Testis (tissue), 3 donors: ENCODE data around the gene PACSIN2. TPM values are rescaled to one million over a fixed set of nuclear protein-coding genes. Genes with fewer than 3 reads are reported as not detected.

Source experiments
- DNase-seq: peaks from one replicate; pipeline ENCODE4 v3.0.0-alpha.2; 2019
- H3K27ac ChIP-seq, 2 donors: fragments of 200-600 bp; sonication (generic); one replicate each; pipeline ENCODE4 v1.5.1; 2019
- H3K27me3 ChIP-seq: fragments of 200-600 bp; sonication (generic); one replicate; pipeline ENCODE4 v1.5.1; 2019
- H3K36me3 ChIP-seq: fragments of 200-600 bp; sonication (generic); one replicate; pipeline ENCODE4 v1.5.1; 2017; ENCODE audit warnings: low read depth; ENCODE audit errors: missing control alignments
- H3K4me1 ChIP-seq: fragments of 200-600 bp; sonication (generic); one replicate; pipeline ENCODE4 v1.5.1; 2019
- H3K4me3 ChIP-seq, 2 donors: fragments of 200-600 bp; sonication (generic); one replicate each; pipeline ENCODE4 v1.5.1; 2017 to 2019
- H3K9me3 ChIP-seq: fragments of 200-600 bp; sonication (generic); one replicate; pipeline ENCODE4 v1.5.1; 2017
- POLR2A ChIP-seq: fragments of 450-650 bp; IDR thresholded peaks from one replicate; pipeline ENCODE4 v1.6.1; 2017; ENCODE audit warnings: antibody characterized with exemption, mild to moderate bottlenecking, moderate library complexity
- WGBS, 2 donors: methylation state at CpG; one replicate each; pipeline ENCODE4 v1.1.5; 2018; 5-methylcytosine and 5-hydroxymethylcytosine counted together
- intact Hi-C: fragments of 100-400 bp; cut with DNase I; formaldehyde crosslinking; loops from one replicate; pipeline ENCODE4 v1.15.1; 2023; ENCODE audit warnings: low total_unique reads
- polyA plus RNA-seq: library from polyadenylated mRNA; stranded (reverse); fragments of 350-450 nt; fragmentation: Illumina TruSeq; extraction: RNeasy Lipid Tissue Mini Kit (QIAGEN cat#74804); gene quantifications from one replicate; pipeline ENCODE4 v1.2.3, GENCODE V29; 2014; ENCODE audit warnings: low read depth, low replicate concordance; ENCODE audit not compliant: insufficient read depth
- total RNA-seq, 2 donors: library from RNA; depleted of rRNA; stranded (reverse); fragments of >200 nt; gene quantifications; one replicate each; pipeline ENCODE4 v1.2.3, GENCODE V29; 2016
- TF ChIP-seq, protein P1 (sequence below), 3 experiments: fragments of 450-650 bp in 2 of 3; fragments of 200-600 bp in 1 of 3; sonication (generic) in 1 of 3; IDR thresholded peaks; one replicate each; pipeline ENCODE4 v1.5.1; 2016 to 2019; ENCODE audit warnings: antibody characterized with exemption in 3 of 3, mild to moderate bottlenecking in 2 of 3, moderate library complexity in 1 of 3

The PACSIN2 gene
- total and polyA plus RNA-seq, 3 donors from 2014 or later, result 43.5 to 45.6 (median 43.6) TPM

DNA sequence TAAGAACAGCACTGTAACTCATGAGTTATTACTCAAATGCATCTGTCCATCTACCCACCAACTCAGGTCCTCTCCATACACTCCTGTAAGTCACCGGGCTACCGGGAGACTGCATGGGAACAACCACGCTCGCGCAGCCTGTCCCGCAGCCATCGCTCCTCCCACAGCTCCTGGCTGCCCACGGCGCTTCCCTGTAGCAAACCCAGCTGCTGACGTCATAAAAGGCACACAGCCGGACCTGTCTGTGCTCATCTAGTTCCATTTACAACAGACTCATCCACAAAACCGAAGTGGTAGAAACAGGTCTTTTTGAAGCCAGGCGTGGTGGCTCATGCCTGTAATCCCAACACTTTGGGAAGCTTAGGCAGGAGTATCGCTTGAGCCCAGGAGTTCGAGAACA lies 23.4 kb upstream of the PACSIN2 start:
- WGBS, 2 donors, result 94 to 95% methylated on average over 15 of the region's 15 CpGs
- intact Hi-C loops, result no loop called here

DNA sequence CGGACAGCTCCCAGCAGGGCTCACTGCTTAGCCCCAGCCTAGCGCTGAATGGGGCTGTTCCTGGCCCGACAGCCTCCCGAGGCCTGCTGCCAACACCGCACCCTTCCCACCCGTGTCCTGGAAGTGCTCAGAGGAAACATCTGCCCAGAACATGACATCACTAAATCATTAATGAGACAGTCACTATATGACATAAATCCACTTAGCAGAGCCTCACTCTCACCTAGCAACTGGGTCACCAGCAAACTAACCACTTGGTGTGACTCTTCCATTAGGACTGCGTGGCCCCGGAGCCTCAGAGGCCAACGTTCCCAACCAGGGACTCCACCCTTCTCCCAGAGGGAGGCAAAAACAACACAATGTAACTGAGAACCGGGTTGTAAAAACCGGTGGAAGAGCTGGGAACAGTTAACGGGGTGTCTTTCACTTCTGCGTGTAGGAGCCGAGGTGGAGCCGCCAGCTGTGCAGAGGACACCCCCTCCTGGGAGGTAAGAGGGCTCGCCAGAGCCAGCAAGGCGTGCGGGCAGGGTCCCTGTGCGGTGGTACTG lies 21.4 kb upstream of the PACSIN2 start:
- 41 to 47% methylated on average over 16 to 19 of the region's 19 CpGs for WGBS, 2 donors

More for the DNA sequence above, 23.4 kb upstream of the PACSIN2 start:
- no peaks in the 10 kb centered on the region for H3K9me3 ChIP-seq
- TF ChIP-seq, protein P1, sequence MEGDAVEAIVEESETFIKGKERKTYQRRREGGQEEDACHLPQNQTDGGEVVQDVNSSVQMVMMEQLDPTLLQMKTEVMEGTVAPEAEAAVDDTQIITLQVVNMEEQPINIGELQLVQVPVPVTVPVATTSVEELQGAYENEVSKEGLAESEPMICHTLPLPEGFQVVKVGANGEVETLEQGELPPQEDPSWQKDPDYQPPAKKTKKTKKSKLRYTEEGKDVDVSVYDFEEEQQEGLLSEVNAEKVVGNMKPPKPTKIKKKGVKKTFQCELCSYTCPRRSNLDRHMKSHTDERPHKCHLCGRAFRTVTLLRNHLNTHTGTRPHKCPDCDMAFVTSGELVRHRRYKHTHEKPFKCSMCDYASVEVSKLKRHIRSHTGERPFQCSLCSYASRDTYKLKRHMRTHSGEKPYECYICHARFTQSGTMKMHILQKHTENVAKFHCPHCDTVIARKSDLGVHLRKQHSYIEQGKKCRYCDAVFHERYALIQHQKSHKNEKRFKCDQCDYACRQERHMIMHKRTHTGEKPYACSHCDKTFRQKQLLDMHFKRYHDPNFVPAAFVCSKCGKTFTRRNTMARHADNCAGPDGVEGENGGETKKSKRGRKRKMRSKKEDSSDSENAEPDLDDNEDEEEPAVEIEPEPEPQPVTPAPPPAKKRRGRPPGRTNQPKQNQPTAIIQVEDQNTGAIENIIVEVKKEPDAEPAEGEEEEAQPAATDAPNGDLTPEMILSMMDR (IDR thresholded peaks at IDR 0.05), result no peak
- TF ChIP-seq POLR2A, result no peak
- no peak for DNase-seq
- no peak overlapping the region for H3K27ac ChIP-seq
- no peaks in the 10 kb centered on the region for H3K4me1 ChIP-seq
- no peaks in the 10 kb centered on the region for H3K27me3 ChIP-seq
- no peaks in the 10 kb centered on the region for H3K36me3 ChIP-seq
- no peak overlapping the region for H3K4me3 ChIP-seq

DNA sequence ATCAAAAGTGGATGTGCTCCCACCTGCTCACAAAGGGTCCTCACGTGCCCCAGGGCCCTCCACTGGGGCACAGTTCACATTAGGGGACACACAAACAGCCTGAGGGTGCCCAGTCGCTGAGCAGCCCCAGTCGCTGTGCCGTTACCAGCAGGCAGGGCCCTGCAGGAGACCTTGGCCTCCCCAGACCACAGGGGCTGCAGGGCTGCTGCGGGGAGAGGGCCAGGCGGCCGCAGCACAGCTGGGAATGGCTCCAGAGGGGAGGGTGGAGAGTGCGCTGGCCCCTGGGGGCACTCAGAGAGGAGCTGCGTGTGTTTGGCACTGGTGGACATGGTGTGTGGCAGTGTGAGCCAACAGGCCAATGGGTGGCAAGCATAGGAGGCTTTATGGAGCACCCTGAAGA lies 20.3 kb upstream of the PACSIN2 start:
- Histone ChIP-seq H3K36me3 (no peaks in the 10 kb centered on the region), H3K4me3 (no peak overlapping the region), H3K27ac (no peak overlapping the region), H3K27me3 (no peaks in the 10 kb centered on the region), H3K9me3 (no peaks in the 10 kb centered on the region), H3K4me1 (no peaks in the 10 kb centered on the region)
- 88 to 90% methylated on average over 5 to 9 of the region's 9 CpGs for WGBS, 2 donors
- intact Hi-C loops, result no loop called here
- DNase-seq, result no peak
- TF ChIP-seq, protein P1 (IDR thresholded peaks at IDR 0.05), result no peak
- TF ChIP-seq POLR2A, result no peak

More for the DNA sequence above, 21.4 kb upstream of the PACSIN2 start:
- intact Hi-C loops, result no loop called here
- H3K4me3 ChIP-seq, result no peak overlapping the region
- no peaks in the 10 kb centered on the region for H3K9me3 ChIP-seq
- H3K27me3 ChIP-seq, result no peaks in the 10 kb centered on the region
- H3K36me3 ChIP-seq, result no peaks in the 10 kb centered on the region
- DNase-seq, result peak; percentile 33
- no peaks in the 10 kb centered on the region for H3K4me1 ChIP-seq
- TF ChIP-seq, protein P1 (IDR thresholded peaks at IDR 0.05), result no peak
- TF ChIP-seq POLR2A, result no peak
- H3K27ac ChIP-seq, result peak overlapping the region in 1 of 2 donors; percentile 36

DNA sequence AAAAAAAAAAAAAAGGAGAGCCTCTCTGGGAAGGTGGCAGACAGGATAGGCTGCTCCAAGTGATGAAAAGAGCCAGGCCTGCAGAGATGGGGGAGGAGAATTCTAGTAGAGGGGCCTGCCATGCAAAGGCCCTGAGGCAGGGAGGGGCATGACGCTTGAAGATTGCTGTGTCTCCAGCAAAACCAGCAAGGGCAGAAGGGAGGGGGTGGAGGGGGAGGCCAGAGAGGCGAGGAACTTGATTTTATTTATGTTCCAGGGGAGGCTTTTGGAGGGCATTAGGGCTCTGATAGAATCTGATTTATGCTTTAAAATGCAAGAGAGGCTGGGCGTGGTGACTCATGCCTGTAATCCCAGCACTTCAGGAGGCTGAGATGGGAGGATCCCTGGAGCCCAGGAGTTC lies 16.7 kb upstream of the PACSIN2 start:
- 63 to 100% methylated on average over 3 of the region's 3 CpGs for WGBS, 2 donors
- intact Hi-C loops, result no loop called here
- H3K9me3 ChIP-seq, result no peaks in the 10 kb centered on the region
- H3K4me3 ChIP-seq, result no peak overlapping the region
- H3K27ac ChIP-seq, result no peak overlapping the region
- no peaks in the 10 kb centered on the region for H3K36me3 ChIP-seq
- TF ChIP-seq, protein P1 (IDR thresholded peaks at IDR 0.05), result no peak
- no peak for TF ChIP-seq POLR2A
- DNase-seq, result no peak
- no peaks in the 10 kb centered on the region for H3K4me1 ChIP-seq
- H3K27me3 ChIP-seq, result no peaks in the 10 kb centered on the region

DNA sequence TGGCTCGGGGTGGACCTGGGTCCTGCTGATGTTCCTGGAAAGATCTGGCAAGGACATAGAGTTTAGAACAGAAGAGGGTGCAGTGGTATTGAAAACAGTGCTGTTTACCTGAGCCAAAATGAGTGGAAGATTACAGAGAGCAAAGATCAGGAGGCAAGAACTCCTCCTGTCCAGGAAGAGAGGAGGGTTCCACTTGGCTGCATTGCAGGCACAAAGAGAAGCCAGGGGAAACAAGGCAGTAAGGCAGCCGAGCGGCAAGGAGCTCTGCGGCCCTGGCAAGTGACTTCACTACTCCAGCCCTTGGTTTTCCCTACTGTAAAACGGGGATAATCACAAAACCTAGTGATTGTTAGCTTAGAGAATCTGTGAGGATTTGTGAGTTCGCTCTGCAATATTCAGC lies 3.7 kb upstream of the PACSIN2 start:
- H3K27me3 ChIP-seq, result no peaks in the 10 kb centered on the region
- DNase-seq, result no peak
- no peak overlapping the region for H3K4me3 ChIP-seq
- H3K36me3 ChIP-seq, result no peaks in the 10 kb centered on the region
- TF ChIP-seq, protein P1 (IDR thresholded peaks at IDR 0.05), result no peak
- no peak for TF ChIP-seq POLR2A
- intact Hi-C loops, result no loop called here
- H3K27ac ChIP-seq, result no peak overlapping the region
- H3K9me3 ChIP-seq, result no peaks in the 10 kb centered on the region
- 84 to 95% methylated on average over 6 of the region's 6 CpGs for WGBS, 2 donors
- peaks cover 9% of the 10 kb centered on the region for H3K4me1 ChIP-seq
